ENCODE results near the gene HS6ST1.

HS6ST1 gene

DNA sequence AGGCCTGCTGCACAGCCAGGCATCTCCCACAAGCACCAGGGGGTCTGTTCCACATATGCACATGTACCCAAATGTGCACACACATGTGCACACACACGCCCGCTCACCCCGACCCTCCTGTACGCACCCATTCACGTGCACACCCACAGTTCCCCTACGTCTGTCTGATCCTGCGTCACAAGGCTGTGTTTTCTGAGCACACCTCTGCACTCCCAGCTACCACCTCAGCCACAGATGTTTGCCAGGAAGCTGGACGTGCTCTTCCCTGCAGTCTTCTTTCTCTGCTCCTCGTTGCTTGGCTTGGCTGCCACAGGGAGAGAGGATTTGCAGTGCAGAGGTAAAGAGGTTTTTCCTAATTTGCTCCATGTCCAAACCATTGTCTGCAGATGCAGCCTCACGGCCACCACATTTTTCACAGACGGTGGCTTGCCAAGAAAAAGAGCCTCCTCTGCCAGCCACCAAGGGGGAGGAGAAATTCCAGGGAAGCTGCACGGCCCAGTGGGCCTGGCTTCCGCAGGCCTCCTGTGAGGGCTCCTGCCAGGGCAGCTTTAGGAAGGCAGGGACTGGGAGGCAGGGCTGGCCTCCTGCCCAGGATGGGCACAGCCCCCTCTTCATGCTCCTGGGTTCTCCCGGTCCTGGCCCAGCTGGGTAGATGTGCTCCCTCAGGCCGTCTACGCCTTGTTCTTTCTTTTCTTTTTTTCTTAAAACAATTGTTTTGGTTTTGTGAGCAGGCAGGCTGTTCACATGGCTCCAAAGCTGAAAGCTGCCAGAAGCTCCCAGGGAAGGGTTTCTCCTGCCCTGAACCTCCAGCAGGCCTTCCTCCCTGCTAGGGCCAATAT is 29.3 kb upstream of the HS6ST1 start:
- Histone ChIP-seq H3K4me2 (ENCODE audit: low read length) (no peak overlapping the region), H3K79me2 (ENCODE audit: insufficient read depth, low read length) (no peaks in the 10 kb centered on the region), H3F3A (ENCODE audit: insufficient read depth, low read length) (no peaks in the 10 kb centered on the region), H4K20me1 (ENCODE audit: insufficient read depth, low read length) (no peaks in the 10 kb centered on the region), H3K27ac (ENCODE audit: low read depth, low read length, poor library complexity, severe bottlenecking) (no peak overlapping the region), H2AFZ (ENCODE audit: low read length) (no peak overlapping the region), H3K27me3 (ENCODE audit: insufficient read depth, low read length) (no peaks in the 10 kb centered on the region; the same call in 1 of the 2 replicates), H3K4me3 (ENCODE audit: low read depth, low read length, poor library complexity, severe bottlenecking) (no peak overlapping the region), H3K36me3 (ENCODE audit: insufficient read depth, low read length) (no peaks in the 10 kb centered on the region), H3K9ac (ENCODE audit: low read length) (no peak overlapping the region), H3K9me3 (ENCODE audit: low read length) (no peaks in the 10 kb centered on the region), H3K9me2 (ENCODE audit: low read depth, low read length) (no peaks in the 10 kb centered on the region), H3K4me1 (ENCODE audit: insufficient read depth, low read length, severe bottlenecking) (no peaks in the 10 kb centered on the region)
- TF ChIP-seq, protein P1, sequence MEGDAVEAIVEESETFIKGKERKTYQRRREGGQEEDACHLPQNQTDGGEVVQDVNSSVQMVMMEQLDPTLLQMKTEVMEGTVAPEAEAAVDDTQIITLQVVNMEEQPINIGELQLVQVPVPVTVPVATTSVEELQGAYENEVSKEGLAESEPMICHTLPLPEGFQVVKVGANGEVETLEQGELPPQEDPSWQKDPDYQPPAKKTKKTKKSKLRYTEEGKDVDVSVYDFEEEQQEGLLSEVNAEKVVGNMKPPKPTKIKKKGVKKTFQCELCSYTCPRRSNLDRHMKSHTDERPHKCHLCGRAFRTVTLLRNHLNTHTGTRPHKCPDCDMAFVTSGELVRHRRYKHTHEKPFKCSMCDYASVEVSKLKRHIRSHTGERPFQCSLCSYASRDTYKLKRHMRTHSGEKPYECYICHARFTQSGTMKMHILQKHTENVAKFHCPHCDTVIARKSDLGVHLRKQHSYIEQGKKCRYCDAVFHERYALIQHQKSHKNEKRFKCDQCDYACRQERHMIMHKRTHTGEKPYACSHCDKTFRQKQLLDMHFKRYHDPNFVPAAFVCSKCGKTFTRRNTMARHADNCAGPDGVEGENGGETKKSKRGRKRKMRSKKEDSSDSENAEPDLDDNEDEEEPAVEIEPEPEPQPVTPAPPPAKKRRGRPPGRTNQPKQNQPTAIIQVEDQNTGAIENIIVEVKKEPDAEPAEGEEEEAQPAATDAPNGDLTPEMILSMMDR (IDR thresholded peaks at IDR 0.05; ENCODE audit: low read length): no peak
- no peak for TF ChIP-seq EZH2 (IDR thresholded peaks at IDR 0.05; ENCODE audit: borderline replicate concordance, low read length)

DNA sequence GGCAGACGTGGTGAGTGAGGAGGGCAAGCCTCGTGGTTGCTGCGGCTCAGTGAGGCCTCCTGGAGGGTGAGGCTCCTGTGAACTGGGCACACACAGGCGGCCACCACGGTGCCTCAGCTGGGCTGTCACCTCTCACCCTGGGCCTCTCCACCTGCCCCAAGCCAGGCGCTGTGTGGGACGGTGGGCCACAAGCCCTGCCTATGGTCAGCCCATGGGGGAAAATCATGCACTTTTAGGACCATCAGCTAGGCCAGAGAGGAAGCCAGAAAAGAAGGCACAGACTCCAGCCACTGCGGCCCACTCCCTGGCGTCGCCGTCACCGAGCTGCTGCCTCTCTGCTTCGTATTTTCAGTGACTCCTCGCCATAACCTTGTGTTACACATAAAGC is 28.5 kb upstream of the HS6ST1 start:
- Histone ChIP-seq H3K27me3 (ENCODE audit: insufficient read depth, low read length) (no peaks in the 10 kb centered on the region; the same call in 1 of the 2 replicates), H2AFZ (ENCODE audit: low read length) (no peak overlapping the region), H3K4me3 (ENCODE audit: low read depth, low read length, poor library complexity, severe bottlenecking) (no peak overlapping the region), H3K4me1 (ENCODE audit: insufficient read depth, low read length, severe bottlenecking) (no peaks in the 10 kb centered on the region), H3F3A (ENCODE audit: insufficient read depth, low read length) (no peaks in the 10 kb centered on the region), H3K36me3 (ENCODE audit: insufficient read depth, low read length) (no peaks in the 10 kb centered on the region), H3K9me3 (ENCODE audit: low read length) (no peaks in the 10 kb centered on the region), H3K9ac (ENCODE audit: low read length) (no peak overlapping the region), H4K20me1 (ENCODE audit: insufficient read depth, low read length) (no peaks in the 10 kb centered on the region), H3K4me2 (ENCODE audit: low read length) (no peak overlapping the region), H3K79me2 (ENCODE audit: insufficient read depth, low read length) (no peaks in the 10 kb centered on the region), H3K9me2 (ENCODE audit: low read depth, low read length) (no peaks in the 10 kb centered on the region), H3K27ac (ENCODE audit: low read depth, low read length, poor library complexity, severe bottlenecking) (no peak overlapping the region)
- TF ChIP-seq, protein P1 (IDR thresholded peaks at IDR 0.05; ENCODE audit: low read length): no peak
- TF ChIP-seq EZH2 (IDR thresholded peaks at IDR 0.05; ENCODE audit: borderline replicate concordance, low read length): no peak

DNA sequence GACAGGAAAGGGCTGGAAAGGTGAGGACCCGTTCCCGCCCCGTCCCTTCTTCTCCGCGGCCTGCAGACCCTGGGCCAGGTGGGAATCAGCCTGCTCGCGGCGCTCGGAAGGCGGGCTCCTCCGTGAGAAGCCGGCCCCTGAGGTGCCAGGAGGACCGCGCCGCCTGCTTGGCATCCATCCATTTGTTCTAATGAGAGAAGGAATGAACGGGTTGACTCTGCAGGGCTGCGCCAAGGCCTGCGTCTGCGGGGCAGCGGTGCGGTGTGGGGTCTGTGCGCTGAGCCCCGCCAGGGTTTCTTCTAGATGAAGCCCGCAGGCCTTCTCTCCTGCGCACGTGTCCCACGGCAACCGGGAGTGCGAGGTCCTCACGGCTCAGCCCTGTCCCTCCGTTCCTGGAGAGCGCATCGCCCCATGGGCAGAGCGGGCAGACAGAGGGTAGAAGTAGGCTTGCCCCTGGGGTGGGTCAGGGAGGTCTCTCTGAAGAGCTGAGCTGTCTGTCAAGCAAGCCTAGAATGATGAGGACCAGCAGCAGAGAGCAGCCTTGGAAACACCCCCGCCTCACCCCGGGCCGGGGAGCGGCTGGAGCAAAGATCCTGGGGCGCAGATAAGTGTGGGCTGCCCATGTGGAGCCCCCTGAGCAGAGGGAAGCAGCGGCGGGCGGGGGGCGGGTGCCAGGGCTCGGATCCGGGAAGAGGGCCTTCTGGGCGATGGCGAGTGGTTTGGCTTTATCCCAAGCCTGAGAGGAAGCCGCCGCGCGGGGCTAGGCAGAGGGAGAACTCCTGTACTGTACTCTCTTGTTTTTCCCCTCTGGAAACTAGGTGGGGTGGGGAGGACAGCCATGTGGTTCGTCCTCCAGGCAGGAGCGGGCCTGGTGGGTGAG is 27.9 kb upstream of the HS6ST1 start:
- no peak overlapping the region for H3K4me2 ChIP-seq (ENCODE audit: low read length)
- no peaks in the 10 kb centered on the region for H4K20me1 ChIP-seq (ENCODE audit: insufficient read depth, low read length)
- H3K9ac ChIP-seq (ENCODE audit: low read length): no peak overlapping the region
- no peak overlapping the region for H3K4me3 ChIP-seq (ENCODE audit: low read depth, low read length, poor library complexity, severe bottlenecking)
- H2AFZ ChIP-seq (ENCODE audit: low read length): no peak overlapping the region
- no peaks in the 10 kb centered on the region; the same call in 1 of the 2 replicates for H3K27me3 ChIP-seq (ENCODE audit: insufficient read depth, low read length)
- H3K4me1 ChIP-seq (ENCODE audit: insufficient read depth, low read length, severe bottlenecking): no peaks in the 10 kb centered on the region
- H3K36me3 ChIP-seq (ENCODE audit: insufficient read depth, low read length): no peaks in the 10 kb centered on the region
- no peaks in the 10 kb centered on the region for H3K9me2 ChIP-seq (ENCODE audit: low read depth, low read length)
- H3K27ac ChIP-seq (ENCODE audit: low read depth, low read length, poor library complexity, severe bottlenecking): no peak overlapping the region
- no peak for TF ChIP-seq EZH2 (IDR thresholded peaks at IDR 0.05; ENCODE audit: borderline replicate concordance, low read length)
- TF ChIP-seq, protein P1 (IDR thresholded peaks at IDR 0.05; ENCODE audit: low read length): no peak
- no peaks in the 10 kb centered on the region for H3K79me2 ChIP-seq (ENCODE audit: insufficient read depth, low read length)
- H3F3A ChIP-seq (ENCODE audit: insufficient read depth, low read length): no peaks in the 10 kb centered on the region
- H3K9me3 ChIP-seq (ENCODE audit: low read length): no peaks in the 10 kb centered on the region

Data from OCI-LY1 (cell line).